Mucosa of stomach (tissue), 1 donor: ENCODE measurements around the gene GTF2F1.
A peak's percentile ranks its signal among the peaks of the same experiment; 100 is the strongest.

Source experiments
- H3K27me3 ChIP-seq: one replicate; pipeline ENCODE4 v1.7.0; 2013; ENCODE audit warnings: mild to moderate bottlenecking, low read length; ENCODE audit not compliant: control insufficient read depth, insufficient read depth
- H3K36me3 ChIP-seq: one replicate; pipeline ENCODE4 v1.7.0; 2013; ENCODE audit warnings: low read length; ENCODE audit not compliant: control insufficient read depth, insufficient read depth
- H3K4me1 ChIP-seq: one replicate; pipeline ENCODE4 v1.7.0; 2013; ENCODE audit warnings: mild to moderate bottlenecking, low read length; ENCODE audit not compliant: control insufficient read depth, insufficient read depth
- H3K4me3 ChIP-seq: one replicate; pipeline ENCODE4 v1.7.0; 2013; ENCODE audit warnings: low read length
- H3K9ac ChIP-seq: one replicate; pipeline ENCODE4 v1.7.0; 2013; ENCODE audit warnings: mild to moderate bottlenecking, low read length, moderate library complexity
- H3K9me3 ChIP-seq: one replicate; pipeline ENCODE4 v1.7.0; 2013; ENCODE audit warnings: mild to moderate bottlenecking, low read length, moderate library complexity; ENCODE audit not compliant: control insufficient read depth
- donor health status: Pancreatic carcinoma.

Gene GTF2F1

DNA sequence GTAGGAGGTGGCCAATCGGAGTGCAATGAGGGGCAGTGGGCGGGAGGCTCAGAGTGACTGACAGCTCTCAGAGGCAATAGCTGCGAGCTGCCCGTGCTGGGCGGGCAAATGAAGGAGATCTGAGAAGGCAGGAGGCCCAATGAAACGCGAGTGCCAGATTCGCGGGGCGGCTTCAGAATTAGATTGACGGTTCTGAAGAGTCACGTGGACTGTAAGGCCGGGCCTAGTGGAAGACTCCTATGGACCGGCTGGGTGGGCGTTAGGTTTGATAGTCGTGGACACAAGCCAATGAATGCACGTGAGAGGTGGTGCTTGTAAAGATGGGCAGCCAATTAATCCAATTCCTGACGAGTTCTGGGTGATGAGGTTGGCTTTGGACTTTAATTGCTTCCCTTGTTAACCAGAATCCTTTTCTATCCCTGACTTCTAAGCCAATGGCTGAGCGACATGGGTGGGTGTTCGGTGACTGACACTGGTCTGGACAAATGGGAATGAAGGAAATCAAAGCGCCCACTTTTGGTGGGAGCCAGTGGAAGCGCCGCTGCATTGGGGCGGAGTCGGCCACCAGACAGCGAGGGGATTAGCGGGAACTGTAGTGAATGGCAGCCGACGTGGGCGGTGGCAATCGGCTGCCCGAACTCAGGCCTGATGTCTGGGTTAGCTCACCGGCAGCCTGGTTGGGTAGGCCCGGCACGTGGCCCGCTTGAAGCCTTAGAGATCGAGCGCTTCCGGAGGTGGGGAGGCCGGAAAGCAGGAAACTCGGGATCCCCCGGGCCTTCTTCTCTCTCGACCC, 32.2 kb upstream of the GTF2F1 start:
- H3K9ac ChIP-seq: no peak overlapping the region
- H3K36me3 ChIP-seq: no peaks in the 10 kb centered on the region
- H3K4me3 ChIP-seq: no peak overlapping the region
- H3K9me3 ChIP-seq: no peaks in the 10 kb centered on the region
- no peaks in the 10 kb centered on the region for H3K27me3 ChIP-seq
- H3K4me1 ChIP-seq: peaks cover 15% of the 10 kb centered on the region

DNA sequence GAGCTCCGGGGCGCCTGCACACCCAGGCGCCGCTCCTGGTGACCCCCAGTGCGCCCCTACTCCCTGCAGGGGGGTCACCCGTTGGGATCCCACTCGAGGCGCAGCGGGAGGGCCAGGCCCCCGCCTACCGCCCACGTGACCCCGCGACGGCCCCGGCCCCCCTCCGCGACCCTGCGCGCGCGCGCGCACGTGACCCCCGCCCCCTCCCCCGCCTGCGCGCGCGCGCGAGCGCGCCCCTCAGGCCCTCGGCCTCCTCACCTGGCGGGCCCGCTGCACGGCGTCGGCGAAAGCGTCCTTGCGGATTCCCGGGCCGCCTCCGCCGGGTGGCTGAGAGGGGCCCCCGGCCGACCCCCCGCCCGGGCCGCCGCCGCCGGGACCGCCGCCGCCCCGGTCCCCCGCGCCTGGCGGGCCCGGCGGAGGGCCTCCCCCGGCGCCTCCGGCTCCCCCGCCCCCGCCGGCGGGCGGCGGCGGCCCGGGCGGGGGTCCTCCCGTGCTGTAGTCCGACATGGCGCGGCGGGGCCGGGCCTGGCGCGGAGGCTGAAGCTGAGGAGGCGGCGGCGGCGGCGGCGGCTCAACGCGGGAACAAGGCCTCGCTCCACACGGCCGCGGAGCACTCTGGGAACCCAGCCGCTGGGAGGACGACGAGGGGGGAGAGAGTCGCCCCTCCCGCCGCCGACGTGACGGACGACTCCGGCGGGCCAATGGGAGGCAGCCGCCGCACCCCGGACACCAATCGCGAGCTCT, 31.4 kb upstream of the GTF2F1 start, which contains the start of gene KHSRP:
Gene KHSRP (minus strand): TSS at position 617 of the 744 bp plus-strand sequence. CDS start 110 bp downstream, at position 507.
- Histone ChIP-seq H3K9me3 (no peaks in the 10 kb centered on the region), H3K4me3 (peak within 1 kb of the TSS; percentile 55), H3K9ac (peak within 1 kb of the TSS; percentile 93), H3K36me3 (peaks cover under 1% of the 10 kb centered on the region), H3K4me1 (peaks cover 15% of the 10 kb centered on the region), H3K27me3 (no peaks in the 10 kb centered on the region)

DNA sequence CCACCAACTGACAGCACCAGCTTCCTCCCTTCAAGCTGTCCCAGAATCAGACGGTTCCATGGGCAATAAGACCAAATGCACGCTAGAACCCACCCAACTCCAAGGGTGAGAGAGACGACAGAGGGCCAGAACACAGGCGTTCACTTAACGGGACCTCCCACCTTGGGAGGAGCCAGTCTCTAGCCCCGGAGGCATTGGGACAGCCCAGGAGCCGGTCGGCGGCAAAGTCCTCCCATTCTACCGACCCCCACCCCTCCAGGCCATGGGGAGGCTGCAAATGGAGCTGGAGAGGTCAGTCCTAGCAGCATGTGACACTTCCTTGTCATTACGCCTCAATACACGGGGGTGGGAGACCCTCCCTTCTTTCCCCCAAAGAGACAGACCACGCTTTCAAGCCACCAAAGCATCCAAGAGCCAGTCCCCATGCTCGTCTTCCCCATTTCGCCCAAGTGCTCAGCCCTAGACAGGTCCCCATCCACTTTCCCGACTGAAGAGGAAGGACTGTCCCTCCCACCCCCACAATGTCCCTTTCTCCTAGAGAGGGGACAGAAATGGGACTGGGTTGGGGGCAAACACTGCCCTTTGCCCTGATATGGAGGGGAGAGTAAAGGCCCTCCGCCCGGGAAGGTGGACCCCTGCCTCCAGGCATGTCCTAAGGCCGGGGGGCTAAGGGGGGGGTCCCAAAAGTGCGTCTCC, 30.7 kb upstream of the GTF2F1 start:
- no peaks in the 10 kb centered on the region for H3K27me3 ChIP-seq
- peaks cover 15% of the 10 kb centered on the region for H3K4me1 ChIP-seq

DNA sequence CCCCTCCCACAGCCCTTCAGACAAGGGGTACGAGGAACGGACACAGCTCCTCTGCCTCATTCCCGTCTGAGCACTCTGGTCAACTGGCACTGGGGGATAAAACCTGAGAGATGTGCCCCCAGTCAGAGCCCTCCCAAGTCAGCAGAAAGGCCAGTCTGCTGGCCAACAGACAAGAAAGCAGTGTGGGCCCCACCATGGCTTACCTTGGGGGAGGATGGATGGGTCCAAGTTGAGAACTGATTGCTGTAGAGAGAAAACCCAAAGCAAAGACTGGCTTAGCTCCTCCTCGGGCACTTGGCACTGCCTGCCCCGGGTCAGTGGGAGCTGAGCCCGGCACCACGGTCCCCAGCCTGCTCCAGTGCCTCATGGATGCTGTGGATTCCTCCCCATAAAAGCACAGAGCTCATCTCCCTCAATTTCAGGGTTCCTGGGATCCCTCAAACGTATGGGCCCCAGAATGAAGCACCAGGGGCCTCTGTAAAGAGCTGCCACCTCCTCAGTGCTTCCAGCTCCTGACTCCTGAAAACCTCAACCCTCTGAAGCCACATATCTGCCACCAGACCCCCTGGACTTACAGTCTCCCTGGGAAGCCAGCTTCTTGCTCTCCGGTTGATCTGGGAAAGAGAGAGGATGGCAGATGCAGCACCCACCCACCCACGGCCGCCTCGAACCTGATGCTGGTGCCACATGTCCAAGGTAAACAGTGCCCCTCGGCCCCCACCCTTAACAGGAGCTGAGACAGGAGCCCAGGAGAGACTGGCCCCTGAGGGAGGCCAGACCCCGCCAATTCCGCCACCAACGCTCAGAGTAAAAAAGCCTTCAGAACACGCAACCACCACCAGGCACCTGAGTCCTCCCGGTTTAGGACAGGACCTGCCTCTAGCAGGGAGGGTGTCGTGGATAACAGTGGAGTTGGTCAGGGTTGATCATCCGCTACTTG, 28.4 kb upstream of the GTF2F1 start:
- Histone ChIP-seq H3K9ac (no peak overlapping the region), H3K4me3 (no peak overlapping the region), H3K9me3 (no peaks in the 10 kb centered on the region), H3K4me1 (peaks cover 15% of the 10 kb centered on the region), H3K36me3 (peaks cover 14% of the 10 kb centered on the region), H3K27me3 (no peaks in the 10 kb centered on the region)

More for the DNA sequence above, 30.7 kb upstream of the GTF2F1 start:
- H3K4me3 ChIP-seq: peak overlapping the region; percentile 55
- no peaks in the 10 kb centered on the region for H3K9me3 ChIP-seq
- H3K9ac ChIP-seq: peak overlapping the region; percentile 93
- H3K36me3 ChIP-seq: peaks cover 8% of the 10 kb centered on the region

DNA sequence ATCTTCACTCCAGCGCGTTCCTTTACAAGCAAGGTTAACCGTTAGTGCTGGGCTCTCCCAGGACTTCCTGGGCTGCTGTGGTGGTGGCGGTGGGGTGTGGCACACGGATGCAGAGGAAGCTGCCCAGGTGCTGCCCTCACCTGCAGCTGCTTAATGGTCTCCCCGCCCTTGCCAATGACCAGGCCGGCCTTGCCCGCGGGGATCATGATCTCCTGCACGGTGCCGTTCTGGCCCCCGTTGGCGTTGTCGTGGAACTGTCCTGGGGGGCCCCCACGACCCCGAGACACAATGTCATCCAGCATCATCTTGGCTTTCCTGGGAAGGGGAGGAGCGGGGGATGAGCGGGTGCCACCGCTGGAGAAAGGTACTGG, 25.6 kb upstream of the GTF2F1 start:
- H3K4me1 ChIP-seq: peaks cover 9% of the 10 kb centered on the region
- no peaks in the 10 kb centered on the region for H3K9me3 ChIP-seq
- no peak overlapping the region for H3K4me3 ChIP-seq
- H3K36me3 ChIP-seq: peaks cover 17% of the 10 kb centered on the region
- no peaks in the 10 kb centered on the region for H3K27me3 ChIP-seq
- no peak overlapping the region for H3K9ac ChIP-seq

DNA sequence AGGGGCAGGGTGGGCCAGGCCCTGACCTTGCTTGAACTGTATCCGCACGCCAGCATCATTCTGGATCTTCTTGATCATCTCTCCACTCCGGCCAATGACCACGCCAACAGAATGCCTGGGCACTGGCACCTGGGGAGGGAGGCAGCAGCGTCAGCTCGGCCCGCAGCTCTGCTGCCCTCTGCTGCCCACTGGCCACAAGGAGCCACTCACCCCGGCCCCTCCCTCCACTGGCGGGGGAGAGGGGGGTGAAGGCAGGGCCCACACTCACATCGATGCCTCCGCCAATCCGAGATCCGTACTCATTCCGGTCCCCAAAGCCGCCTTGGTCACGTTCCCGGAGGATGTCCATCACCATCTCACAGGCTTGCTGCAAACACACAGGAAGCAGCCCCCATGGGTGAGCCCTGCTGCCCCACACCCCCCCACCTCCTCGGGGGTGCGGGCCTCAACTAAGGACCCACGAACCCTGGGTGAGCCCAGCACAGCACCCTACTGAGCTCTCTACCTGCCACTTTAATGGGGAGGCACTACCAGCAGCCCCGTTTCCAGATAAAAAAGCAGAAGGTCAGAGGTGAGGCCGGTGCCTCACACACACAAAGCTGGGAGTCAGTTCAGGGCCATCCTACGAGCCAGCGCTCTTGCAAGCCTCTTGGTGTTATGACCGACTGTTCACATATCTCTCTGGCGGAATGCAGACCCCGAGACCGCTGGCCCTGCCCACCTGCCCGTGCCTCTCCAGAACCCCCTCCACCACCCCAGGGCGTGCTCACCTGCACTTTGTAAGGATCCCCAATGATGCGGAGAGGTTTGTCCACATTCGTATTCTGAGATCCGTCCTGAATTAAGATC, 25.0 kb upstream of the GTF2F1 start:
- Histone ChIP-seq H3K36me3 (peaks cover 17% of the 10 kb centered on the region), H3K9ac (no peak overlapping the region), H3K4me1 (peaks cover 3% of the 10 kb centered on the region), H3K27me3 (no peaks in the 10 kb centered on the region), H3K4me3 (no peak overlapping the region), H3K9me3 (no peaks in the 10 kb centered on the region)

DNA sequence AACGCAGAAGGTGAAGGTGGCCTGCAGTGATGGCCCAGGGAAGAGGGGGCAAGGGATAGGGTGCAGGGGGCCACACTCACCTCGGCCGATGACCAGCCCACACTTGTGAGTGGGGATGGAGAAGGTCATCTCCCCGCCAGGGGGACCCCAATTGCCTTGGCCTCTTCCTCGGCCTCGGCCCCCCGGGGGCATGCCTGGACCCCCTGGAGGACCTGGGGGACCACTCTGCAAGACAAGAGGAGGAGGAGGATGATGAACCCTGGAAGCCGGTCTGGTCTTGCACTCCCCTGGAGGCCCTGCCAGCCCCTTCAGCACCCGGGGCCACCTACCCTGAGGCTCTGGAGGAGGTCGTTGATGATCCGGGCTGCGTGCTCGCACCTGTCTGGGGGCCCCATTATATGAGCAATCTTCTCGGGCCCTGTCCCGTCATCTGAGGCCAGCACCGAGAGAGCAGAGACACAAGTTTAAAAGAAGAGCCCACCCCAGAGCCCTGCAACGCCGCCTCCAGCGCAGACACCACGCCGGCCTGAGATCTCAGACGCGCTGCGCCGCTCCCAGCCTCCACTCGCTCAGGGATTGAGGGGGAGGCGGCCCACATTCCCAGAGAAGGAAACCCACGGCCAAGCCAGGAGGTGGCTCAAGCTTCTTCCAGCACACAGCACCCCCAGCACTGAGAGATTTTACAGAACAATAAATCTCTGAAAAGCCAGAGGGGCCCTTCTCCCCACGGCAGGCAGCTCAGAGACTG, 23.9 kb upstream of the GTF2F1 start:
- Histone ChIP-seq H3K9me3 (no peaks in the 10 kb centered on the region), H3K4me1 (no peaks in the 10 kb centered on the region), H3K9ac (no peak overlapping the region), H3K4me3 (no peak overlapping the region), H3K27me3 (no peaks in the 10 kb centered on the region), H3K36me3 (peaks cover 17% of the 10 kb centered on the region)

DNA sequence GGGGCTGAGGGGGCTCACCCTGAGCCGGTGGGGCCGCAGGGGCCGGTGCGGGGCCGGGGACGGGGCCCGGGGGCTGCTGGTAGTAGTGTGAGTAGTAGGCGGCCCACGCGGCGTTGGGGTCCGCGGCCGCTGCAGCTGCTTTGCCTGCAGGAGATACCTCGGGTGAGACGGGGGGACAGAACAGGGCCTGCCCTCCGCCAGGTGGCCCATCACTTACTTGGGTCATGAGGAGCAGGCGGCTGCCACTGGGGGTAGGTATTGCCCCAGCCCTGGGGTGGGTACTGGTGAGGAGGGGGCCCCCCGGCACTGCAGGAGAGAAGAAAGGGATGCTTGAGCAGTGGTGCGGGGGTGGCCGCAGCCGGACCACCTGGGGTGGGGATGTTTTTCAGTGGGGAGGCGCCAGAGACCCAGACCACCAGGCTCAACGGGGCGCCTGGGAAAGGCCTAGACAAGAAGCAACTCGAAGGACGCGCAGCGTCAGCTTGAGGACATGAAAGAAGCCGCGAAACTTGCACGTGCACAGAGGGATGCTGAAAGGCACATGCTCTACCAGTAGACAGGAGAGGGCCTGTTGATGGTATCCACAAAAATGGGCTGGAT, 22.7 kb upstream of the GTF2F1 start:
- peaks cover 17% of the 10 kb centered on the region for H3K36me3 ChIP-seq

DNA sequence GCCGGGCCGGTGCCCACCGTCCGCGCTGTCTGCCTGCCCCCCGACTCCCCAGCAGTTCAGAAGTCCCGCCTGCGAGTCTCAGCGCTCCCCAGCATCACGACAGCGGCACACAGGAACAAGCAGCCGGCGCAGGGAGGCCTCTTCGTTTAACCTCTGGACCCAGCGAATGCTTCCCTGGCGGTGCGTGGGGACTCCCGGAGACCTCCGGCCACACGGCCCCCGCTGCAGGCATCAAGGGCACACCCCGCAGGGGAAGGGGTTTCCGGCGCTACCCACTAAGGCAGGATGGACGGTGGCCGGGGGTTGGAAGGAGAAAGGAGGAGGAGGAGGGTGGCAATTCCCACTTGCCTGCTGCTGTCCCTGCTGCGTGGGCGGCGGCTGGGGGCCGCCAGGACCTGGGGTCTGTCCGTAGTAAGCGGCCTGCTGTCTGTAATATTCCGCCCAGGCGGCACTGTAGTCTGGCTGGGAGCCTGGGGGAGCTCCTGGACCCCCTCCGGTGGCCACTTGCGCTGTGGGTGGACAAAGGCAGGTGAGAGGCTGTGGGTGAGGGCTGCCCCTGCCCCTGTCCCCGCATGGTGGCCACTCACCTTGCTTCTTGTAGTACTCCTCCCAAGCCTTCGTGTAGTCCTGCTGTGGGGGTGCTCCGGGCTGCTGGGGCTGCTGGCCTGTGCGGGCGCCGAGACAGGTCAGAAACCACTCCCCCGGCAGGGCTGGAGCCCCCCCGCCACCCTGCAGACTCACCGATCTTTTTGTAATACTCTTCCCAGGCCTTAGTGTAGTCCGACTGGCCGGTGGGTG, 22.0 kb upstream of the GTF2F1 start:
- Histone ChIP-seq H3K4me3 (no peak overlapping the region), H3K9ac (no peak overlapping the region), H3K27me3 (no peaks in the 10 kb centered on the region), H3K36me3 (peaks cover 17% of the 10 kb centered on the region), H3K4me1 (no peaks in the 10 kb centered on the region), H3K9me3 (no peaks in the 10 kb centered on the region)

More for the DNA sequence above, 22.7 kb upstream of the GTF2F1 start:
- Histone ChIP-seq H3K9me3 (no peaks in the 10 kb centered on the region), H3K4me3 (no peak overlapping the region), H3K9ac (no peak overlapping the region), H3K27me3 (no peaks in the 10 kb centered on the region), H3K4me1 (no peaks in the 10 kb centered on the region)
